ENCODE data around the gene SPDEF.

Gene SPDEF

DNA sequence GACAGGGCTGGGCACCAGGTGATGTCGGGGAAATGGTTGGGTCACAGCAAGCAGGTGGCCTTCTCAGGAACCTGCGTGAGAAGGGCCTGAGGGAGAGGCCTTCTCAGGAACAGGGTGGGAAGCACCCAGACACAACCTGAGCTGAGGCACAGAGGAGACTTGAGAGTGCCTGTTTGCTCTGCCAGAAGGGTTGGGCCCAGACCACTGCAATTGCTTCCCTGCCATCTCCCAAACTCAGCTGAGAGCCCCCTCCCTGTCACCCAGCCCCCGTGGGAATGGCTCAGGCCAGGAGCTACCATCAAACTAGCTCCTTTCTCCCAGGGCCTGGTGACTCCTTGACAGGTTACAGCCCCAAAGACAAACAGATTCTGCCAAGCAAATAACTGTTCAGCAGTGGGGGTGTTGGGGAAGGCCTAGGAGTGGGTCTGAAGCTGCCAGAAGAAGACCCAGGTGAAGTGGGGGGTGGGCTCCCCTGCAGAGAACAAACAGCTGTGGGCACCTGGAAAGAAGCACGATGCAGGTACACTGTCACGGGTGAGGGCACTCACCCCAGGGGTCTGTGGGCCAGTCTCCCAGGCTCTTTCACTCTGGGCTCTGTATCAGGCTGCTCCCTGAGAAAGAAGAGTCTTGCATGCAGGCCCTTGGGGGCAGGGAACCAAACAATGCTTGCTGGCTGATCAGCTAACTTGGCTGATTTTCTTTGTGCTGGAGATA lies 30.4 kb upstream of the SPDEF start:
- Histone ChIP-seq H3K79me1 (replicated peaks; ENCODE audit: low read length, poor library complexity, severe bottlenecking) (peaks cover 68% of the 10 kb centered on the region), H4K91ac (ENCODE audit: low read length) (no peak overlapping the region), H3K4me2 (ENCODE audit: low read length, poor library complexity, severe bottlenecking) (no peak overlapping the region), H3K36me3 (ENCODE audit: control insufficient read depth in 1 of 2, insufficient read depth in 2 of 2, low read depth in 1 of 2, low read length in 2 of 2) (peaks cover 29 to 46% of the 10 kb centered on the region in 2 experiments), H3K9ac (ENCODE audit: low read length) (no peak overlapping the region), H3K4ac (ENCODE audit: low read depth in 1 of 2, low read length in 2 of 2) (no peak overlapping the region), H3K23ac (ENCODE audit: low read length in 2 of 2) (no peak overlapping the region), H2BK120ac (ENCODE audit: low read depth, low read length) (no peak overlapping the region), H3K4me3 (ENCODE audit: insufficient read depth in 1 of 2, low read depth in 1 of 2, low read length in 2 of 2) (no peak overlapping the region), H2BK12ac (ENCODE audit: low read length in 2 of 2) (no peak overlapping the region), H2BK15ac (ENCODE audit: low read depth, poor library complexity, severe bottlenecking) (no peak overlapping the region), H3K9me3 (ENCODE audit: control insufficient read depth, low read length) (no peaks in the 10 kb centered on the region), H2AK5ac (ENCODE audit: low read length, severe bottlenecking) (no peak overlapping the region), H3K14ac (ENCODE audit: low read length in 2 of 2) (peak overlapping the region in 1 of 2 experiments; percentile 26), H2AFZ (ENCODE audit: low read depth, low read length) (no peak overlapping the region), H3K18ac (ENCODE audit: low read depth in 1 of 2, low read length in 2 of 2) (no peak overlapping the region), H3K27me3 (ENCODE audit: control insufficient read depth in 1 of 2, insufficient read depth in 1 of 2, low read length in 2 of 2) (no peaks in the 10 kb centered on the region), H3K4me1 (ENCODE audit: control insufficient read depth, insufficient read depth, low read depth, low read length) (peaks cover 8% of the 10 kb centered on the region), H2BK5ac (ENCODE audit: low read depth, low read length, poor library complexity, severe bottlenecking) (no peak overlapping the region), H4K8ac (ENCODE audit: low read length) (no peak overlapping the region), H3K27ac (ENCODE audit: low read length, poor library complexity, severe bottlenecking) (no peak overlapping the region)
- DNase-seq: no peak
- WGBS: 86% methylated on average over 5 of the region's 5 CpGs

DNA sequence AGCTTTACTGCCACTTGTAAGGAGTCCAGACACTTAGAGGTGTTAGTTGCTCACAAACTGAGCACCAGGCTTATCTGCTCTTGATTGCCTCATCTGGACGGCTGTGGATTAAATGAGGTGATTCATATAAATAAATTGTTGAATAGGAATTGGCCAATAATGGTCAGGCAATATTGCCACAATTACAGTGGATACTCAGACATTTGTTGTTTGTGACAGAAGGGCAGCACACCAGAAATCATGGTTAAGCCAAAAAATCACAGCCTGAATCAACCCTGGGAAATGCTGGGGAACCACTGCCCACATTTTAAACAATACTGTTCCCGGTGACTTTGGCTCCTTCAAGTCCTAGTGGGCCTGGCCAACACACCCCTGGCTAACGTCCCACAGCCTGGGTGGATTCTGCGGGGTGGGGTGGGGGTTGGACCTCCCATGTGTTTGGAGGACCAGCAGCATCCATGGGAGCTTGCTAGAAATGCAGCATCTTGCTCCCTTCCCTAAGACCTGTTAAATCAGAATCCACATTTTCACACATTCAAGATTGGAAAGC lies 29.5 kb upstream of the SPDEF start:
- peaks cover 8% of the 10 kb centered on the region for H3K4me1 ChIP-seq (ENCODE audit: control insufficient read depth, insufficient read depth, low read depth, low read length)
- H3K9ac ChIP-seq (ENCODE audit: low read length): no peak overlapping the region
- H3K18ac ChIP-seq (ENCODE audit: low read depth in 1 of 2, low read length in 2 of 2): no peak overlapping the region
- peaks cover 60% of the 10 kb centered on the region for H3K79me1 ChIP-seq (replicated peaks; ENCODE audit: low read length, poor library complexity, severe bottlenecking)
- no peak overlapping the region for H2BK15ac ChIP-seq (ENCODE audit: low read depth, poor library complexity, severe bottlenecking)
- no peak overlapping the region for H3K4ac ChIP-seq (ENCODE audit: low read depth in 1 of 2, low read length in 2 of 2)
- H3K27ac ChIP-seq (ENCODE audit: low read length, poor library complexity, severe bottlenecking): no peak overlapping the region
- no peaks in the 10 kb centered on the region for H3K9me3 ChIP-seq (ENCODE audit: control insufficient read depth, low read length)
- peaks cover 29 to 51% of the 10 kb centered on the region in 2 experiments for H3K36me3 ChIP-seq (ENCODE audit: control insufficient read depth in 1 of 2, insufficient read depth in 2 of 2, low read depth in 1 of 2, low read length in 2 of 2)
- H4K8ac ChIP-seq (ENCODE audit: low read length): no peak overlapping the region
- 77% methylated on average over 4 of the region's 4 CpGs for WGBS
- no peak overlapping the region for H2BK12ac ChIP-seq (ENCODE audit: low read length in 2 of 2)
- H3K4me3 ChIP-seq (ENCODE audit: insufficient read depth in 1 of 2, low read depth in 1 of 2, low read length in 2 of 2): no peak overlapping the region
- H3K27me3 ChIP-seq (ENCODE audit: control insufficient read depth in 1 of 2, insufficient read depth in 1 of 2, low read length in 2 of 2): no peaks in the 10 kb centered on the region
- H3K14ac ChIP-seq (ENCODE audit: low read length in 2 of 2): no peak overlapping the region
- H2BK120ac ChIP-seq (ENCODE audit: low read depth, low read length): no peak overlapping the region
- H2AK5ac ChIP-seq (ENCODE audit: low read length, severe bottlenecking): no peak overlapping the region
- H4K91ac ChIP-seq (ENCODE audit: low read length): no peak overlapping the region
- no peak overlapping the region for H2AFZ ChIP-seq (ENCODE audit: low read depth, low read length)
- H2BK5ac ChIP-seq (ENCODE audit: low read depth, low read length, poor library complexity, severe bottlenecking): no peak overlapping the region
- no peak overlapping the region for H3K4me2 ChIP-seq (ENCODE audit: low read length, poor library complexity, severe bottlenecking)
- DNase-seq: peak; percentile 53
- no peak overlapping the region for H3K23ac ChIP-seq (ENCODE audit: low read length in 2 of 2)

DNA sequence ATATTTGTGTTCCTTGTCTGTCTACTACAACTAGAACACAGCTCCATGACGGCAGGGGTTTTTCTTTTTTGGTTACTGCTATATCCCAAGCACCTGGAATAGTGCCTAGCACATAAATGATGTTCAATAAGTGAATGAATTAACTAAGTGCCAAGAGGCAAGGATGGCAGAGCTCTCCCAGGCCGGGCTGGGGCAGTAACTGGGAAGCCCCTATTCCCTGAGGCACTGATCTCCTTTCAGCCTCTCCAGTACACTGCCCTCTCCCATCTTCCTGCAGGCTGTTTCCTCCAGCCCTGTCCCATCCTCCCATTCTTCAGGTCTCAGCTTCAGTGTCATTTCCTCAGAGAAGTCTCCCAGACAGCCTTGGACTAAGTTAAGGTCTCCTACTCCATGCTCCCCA lies 29.0 kb upstream of the SPDEF start:
- no peaks in the 10 kb centered on the region for H3K27me3 ChIP-seq (ENCODE audit: control insufficient read depth in 1 of 2, insufficient read depth in 1 of 2, low read length in 2 of 2)
- H3K23ac ChIP-seq (ENCODE audit: low read length in 2 of 2): no peak overlapping the region
- H3K9me3 ChIP-seq (ENCODE audit: control insufficient read depth, low read length): no peaks in the 10 kb centered on the region
- H3K4ac ChIP-seq (ENCODE audit: low read depth in 1 of 2, low read length in 2 of 2): no peak overlapping the region
- no peak overlapping the region for H2BK120ac ChIP-seq (ENCODE audit: low read depth, low read length)
- 95% methylated on average over 1 of the region's 2 CpGs for WGBS
- H3K9ac ChIP-seq (ENCODE audit: low read length): no peak overlapping the region
- H3K14ac ChIP-seq (ENCODE audit: low read length in 2 of 2): no peak overlapping the region
- no peak overlapping the region for H2AFZ ChIP-seq (ENCODE audit: low read depth, low read length)
- peaks cover 55% of the 10 kb centered on the region for H3K79me1 ChIP-seq (replicated peaks; ENCODE audit: low read length, poor library complexity, severe bottlenecking)
- no peak overlapping the region for H2AK5ac ChIP-seq (ENCODE audit: low read length, severe bottlenecking)
- no peak overlapping the region for H3K4me2 ChIP-seq (ENCODE audit: low read length, poor library complexity, severe bottlenecking)
- H3K4me3 ChIP-seq (ENCODE audit: insufficient read depth in 1 of 2, low read depth in 1 of 2, low read length in 2 of 2): no peak overlapping the region
- no peak overlapping the region for H4K91ac ChIP-seq (ENCODE audit: low read length)
- no peak overlapping the region for H2BK15ac ChIP-seq (ENCODE audit: low read depth, poor library complexity, severe bottlenecking)
- DNase-seq: no peak
- no peak overlapping the region for H3K18ac ChIP-seq (ENCODE audit: low read depth in 1 of 2, low read length in 2 of 2)
- no peak overlapping the region for H3K27ac ChIP-seq (ENCODE audit: low read length, poor library complexity, severe bottlenecking)
- H3K4me1 ChIP-seq (ENCODE audit: control insufficient read depth, insufficient read depth, low read depth, low read length): peaks cover 8% of the 10 kb centered on the region
- H4K8ac ChIP-seq (ENCODE audit: low read length): no peak overlapping the region
- H2BK12ac ChIP-seq (ENCODE audit: low read length in 2 of 2): no peak overlapping the region
- H3K36me3 ChIP-seq (ENCODE audit: control insufficient read depth in 1 of 2, insufficient read depth in 2 of 2, low read depth in 1 of 2, low read length in 2 of 2): peaks cover 29 to 51% of the 10 kb centered on the region in 2 experiments
- H2BK5ac ChIP-seq (ENCODE audit: low read depth, low read length, poor library complexity, severe bottlenecking): no peak overlapping the region

DNA sequence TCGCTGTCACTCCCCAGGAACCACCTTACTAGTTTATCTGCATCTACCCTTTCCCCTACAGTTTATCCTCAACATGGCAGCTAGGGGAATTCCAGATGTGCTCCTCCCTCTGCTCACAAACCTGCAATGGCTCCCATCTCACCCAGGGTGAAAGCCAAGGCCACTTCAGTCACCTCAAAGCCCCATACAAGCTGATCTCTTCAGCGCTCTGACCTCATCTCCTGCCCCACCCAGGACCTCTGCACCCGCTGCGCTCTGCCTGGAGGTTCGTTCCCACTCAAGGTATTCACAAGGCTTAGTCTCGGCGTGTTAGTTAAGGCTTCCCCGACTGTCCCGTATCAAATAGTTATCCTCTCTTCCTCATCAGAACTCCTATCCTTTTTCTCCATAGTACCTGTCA lies 28.6 kb upstream of the SPDEF start:
- no peak overlapping the region for H3K4me3 ChIP-seq (ENCODE audit: insufficient read depth in 1 of 2, low read depth in 1 of 2, low read length in 2 of 2)
- no peak overlapping the region for H4K8ac ChIP-seq (ENCODE audit: low read length)
- H4K91ac ChIP-seq (ENCODE audit: low read length): no peak overlapping the region
- H3K14ac ChIP-seq (ENCODE audit: low read length in 2 of 2): no peak overlapping the region
- H2BK12ac ChIP-seq (ENCODE audit: low read length in 2 of 2): no peak overlapping the region
- no peak overlapping the region for H2AFZ ChIP-seq (ENCODE audit: low read depth, low read length)
- H2AK5ac ChIP-seq (ENCODE audit: low read length, severe bottlenecking): no peak overlapping the region
- H2BK15ac ChIP-seq (ENCODE audit: low read depth, poor library complexity, severe bottlenecking): no peak overlapping the region
- H3K9me3 ChIP-seq (ENCODE audit: control insufficient read depth, low read length): no peaks in the 10 kb centered on the region
- H3K23ac ChIP-seq (ENCODE audit: low read length in 2 of 2): no peak overlapping the region
- no peak overlapping the region for H2BK120ac ChIP-seq (ENCODE audit: low read depth, low read length)
- H2BK5ac ChIP-seq (ENCODE audit: low read depth, low read length, poor library complexity, severe bottlenecking): no peak overlapping the region
- H3K18ac ChIP-seq (ENCODE audit: low read depth in 1 of 2, low read length in 2 of 2): no peak overlapping the region
- DNase-seq: no peak
- H3K9ac ChIP-seq (ENCODE audit: low read length): no peak overlapping the region
- H3K4me2 ChIP-seq (ENCODE audit: low read length, poor library complexity, severe bottlenecking): no peak overlapping the region
- no peak overlapping the region for H3K4ac ChIP-seq (ENCODE audit: low read depth in 1 of 2, low read length in 2 of 2)
- WGBS: 97% methylated on average over 9 of the region's 9 CpGs
- H3K27me3 ChIP-seq (ENCODE audit: control insufficient read depth in 1 of 2, insufficient read depth in 1 of 2, low read length in 2 of 2): no peaks in the 10 kb centered on the region
- H3K36me3 ChIP-seq (ENCODE audit: control insufficient read depth in 1 of 2, insufficient read depth in 2 of 2, low read depth in 1 of 2, low read length in 2 of 2): peaks cover 27 to 51% of the 10 kb centered on the region in 2 experiments
- peaks cover 55% of the 10 kb centered on the region for H3K79me1 ChIP-seq (replicated peaks; ENCODE audit: low read length, poor library complexity, severe bottlenecking)
- peaks cover 8% of the 10 kb centered on the region for H3K4me1 ChIP-seq (ENCODE audit: control insufficient read depth, insufficient read depth, low read depth, low read length)
- H3K27ac ChIP-seq (ENCODE audit: low read length, poor library complexity, severe bottlenecking): no peak overlapping the region
